ENCODE data around the gene DDX6. TPM values are rescaled to one million over a fixed set of nuclear protein-coding genes. Genes with fewer than 3 reads are reported as not detected.
"Not testable (repeated sequence)": the region's sequence is repeated elsewhere in the genome, so short reads cannot be mapped to it uniquely, and the experiment has no call there.

DDX6 gene
- polyA plus RNA-seq, 2 of the 4 experiments (the other 2 are of a cell fraction) = 36.3 to 41.4 TPM

GRCh38 chr11:118834427-118835028, 43.6 kb upstream of the DDX6 start:
- no peak for DNase-seq (ENCODE audit: low read depth in 1 of 2, low spot score in 1 of 2)
- CTCF ChIA-PET = no interaction called here
- TF ChIP-seq HOXB5 (CRISPR knock-in tag; IDR thresholded peaks at IDR 0.05) (no peak), ZFP36 (IDR thresholded peaks at IDR 0.05; ENCODE audit: borderline replicate concordance, partially characterized antibody) (no peak), EHF (CRISPR knock-in tag; IDR thresholded peaks at IDR 0.05) (no peak), CEBPB (IDR thresholded peaks at IDR 0.05) (no peak), HDAC2 (IDR thresholded peaks at IDR 0.05) (no peak), POLR2AphosphoS2 (conservative IDR thresholded peaks at IDR 0.05; ENCODE audit: low read length) (no peak), JUNB (IDR thresholded peaks at IDR 0.05) (no peak), CHD2 (IDR thresholded peaks at IDR 0.05; ENCODE audit: low read length, partially characterized antibody) (no peak)
- no peaks in the 10 kb centered on the region for H3K9me3 ChIP-seq
- POLR2A ChIA-PET = no interaction called here
- no peak for FAIRE-seq
- ATAC-seq = no peak
- H3K4me2 ChIP-seq = no peak overlapping the region
- H3K27ac ChIP-seq = no peak overlapping the region
- H3K4me3 ChIP-seq = no peak overlapping the region
- H3K4me1 ChIP-seq = no peaks in the 10 kb centered on the region
- 50% methylated on average over 6 of the region's 6 CpGs for WGBS (ENCODE audit: missing lambda C conversion rate)

GRCh38 chr11:118827118-118827517, 36.2 kb upstream of the DDX6 start:
- Histone ChIP-seq H3K27ac (no peak overlapping the region), H3K4me3 (no peak overlapping the region), H3K4me2 (no peak overlapping the region), H3K9me3 (no peaks in the 10 kb centered on the region), H3K4me1 (no peaks in the 10 kb centered on the region)
- WGBS (ENCODE audit: missing lambda C conversion rate) = 80% methylated on average over 7 of the region's 7 CpGs
- ATAC-seq (no peak), DNase-seq (ENCODE audit: low read depth in 1 of 2, low spot score in 1 of 2) (no peak), FAIRE-seq (no peak)
- CTCF ChIA-PET = interaction anchor here (0.8 to 1.5 kb wide), 2 partner anchors 103 to 129 kb away, joined by 3 to 4 read pairs; partner anchors contain the start of gene UPK2
- POLR2A ChIA-PET = no interaction called here
- no peak for TF ChIP-seq ZSCAN20 (CRISPR knock-in tag; IDR thresholded peaks at IDR 0.05)
- no peak for TF ChIP-seq PBX3 (IDR thresholded peaks at IDR 0.05)
- TF ChIP-seq RFX5 (IDR thresholded peaks at IDR 0.05) = no peak
- TF ChIP-seq ATOH8 (CRISPR knock-in tag; IDR thresholded peaks at IDR 0.05; ENCODE audit: low read depth) = no peak
- TF ChIP-seq E2F6 (IDR thresholded peaks at IDR 0.05; ENCODE audit: borderline replicate concordance, low read depth) = no peak
- TF ChIP-seq FOSL2 (IDR thresholded peaks at IDR 0.05) = no peak
- TF ChIP-seq FOSL2 (CRISPR knock-in tag; IDR thresholded peaks at IDR 0.05) = no peak
- TF ChIP-seq HOXB5 (CRISPR knock-in tag; IDR thresholded peaks at IDR 0.05) = no peak
- no peak for TF ChIP-seq EHMT2 (IDR thresholded peaks at IDR 0.05; ENCODE audit: low read depth)
- TF ChIP-seq TFCP2L1 (CRISPR knock-in tag; IDR thresholded peaks at IDR 0.05) = no peak
- no peak for TF ChIP-seq BCL3 (IDR thresholded peaks at IDR 0.05)
- no peak for TF ChIP-seq NPAS2 (CRISPR knock-in tag; IDR thresholded peaks at IDR 0.05; ENCODE audit: borderline replicate concordance)
- TF ChIP-seq CBX2 (IDR thresholded peaks at IDR 0.05; ENCODE audit: borderline replicate concordance, low read depth) = no peak
- no peak for TF ChIP-seq RNF2 (IDR thresholded peaks at IDR 0.05; ENCODE audit: borderline replicate concordance, low read depth)
- no peak for TF ChIP-seq TP53 (CRISPR knock-in tag; IDR thresholded peaks at IDR 0.05)
- TF ChIP-seq MYC (IDR thresholded peaks at IDR 0.05; ENCODE audit: borderline replicate concordance, low read length) = no peak
- no peak for TF ChIP-seq HOXA7 (CRISPR knock-in tag; IDR thresholded peaks at IDR 0.05)
- no peak for TF ChIP-seq JUN (IDR thresholded peaks at IDR 0.05)
- no peak for TF ChIP-seq MAX (IDR thresholded peaks at IDR 0.05)
- no peak for TF ChIP-seq CEBPB (IDR thresholded peaks at IDR 0.05)

GRCh38 chr11:118822936-118823510, 32.1 kb upstream of the DDX6 start:
- H3K9me3 ChIP-seq; ATAC-seq; FAIRE-seq; H3K4me3 ChIP-seq; H3K4me1 ChIP-seq; H3K4me2 ChIP-seq; H3K27ac ChIP-seq; POLR2A ChIA-PET; DNase-seq (ENCODE audit: low read depth in 1 of 2, low spot score in 1 of 2): not testable (repeated sequence)
- 67% methylated on average over 8 of the region's 8 CpGs for WGBS (ENCODE audit: missing lambda C conversion rate)
- CTCF ChIA-PET = interaction anchor here (0.7 kb wide), 1 partner anchor 134 kb away, joined by 3 read pairs; no protein-coding TSS in a partner anchor
